GM12891 (cell line): ENCODE data around the gene LUC7L.
"Not testable (repeated sequence)": the region's sequence is repeated elsewhere in the genome, so short reads cannot be mapped to it uniquely, and the experiment has no call there.

ENCODE experiments used
- DNase-seq: peaks from one replicate; pipeline ENCODE4 v3.0.0; 2011; ENCODE audit warnings: low spot score; ENCODE audit not compliant: insufficient read length
- FAIRE-seq: peaks from 2 replicates; lab custom pipeline; 2011; peaks lifted over from hg19 to GRCh38; lab: Jason Lieb, UNC
- PAX5 ChIP-seq: IDR thresholded peaks from 2 replicates; pipeline ENCODE4 v1.6.1; 2011; ENCODE audit warnings: low read length, moderate library complexity, mild to moderate bottlenecking; ENCODE audit not compliant: insufficient read depth, severe bottlenecking
- POLR2A ChIP-seq: IDR thresholded peaks from 2 replicates; pipeline ENCODE4 v1.6.1; 2011; ENCODE audit warnings: low read depth, low read length, control low read depth
- POLR2AphosphoS5 ChIP-seq: IDR thresholded peaks from 2 replicates; pipeline ENCODE4 v1.6.1; 2011; ENCODE audit warnings: low read depth, low read length, control low read depth
- POU2F2 ChIP-seq: IDR thresholded peaks from 2 replicates; pipeline ENCODE4 v1.6.1; 2011; ENCODE audit warnings: low read depth, mild to moderate bottlenecking, control low read depth, low read length, moderate library complexity
- SPI1 ChIP-seq: IDR thresholded peaks from 2 replicates; pipeline ENCODE4 v1.6.1; 2011; ENCODE audit warnings: low read depth, low read length, control low read depth
- TAF1 ChIP-seq: IDR thresholded peaks from 2 replicates; pipeline ENCODE4 v1.6.1; 2011; ENCODE audit warnings: low read depth, low read length, control low read depth

LUC7L gene

GRCh38 chr16:170788-171187 is 58.5 kb downstream of the LUC7L start:
- no peak for FAIRE-seq
- DNase-seq, result no peak
- TF ChIP-seq POU2F2 (no peak), TAF1 (no peak), POLR2A (no peak), POLR2AphosphoS5 (no peak), SPI1 (no peak), PAX5 (no peak)

GRCh38 chr16:170088-170507 is 59.2 kb downstream of the LUC7L start:
- DNase-seq, FAIRE-seq: not testable (repeated sequence)

- DNase-seq (no peak), FAIRE-seq (no peak)
- no peak for TF ChIP-seq TAF1
Observed at GRCh38 chr16:169014-169413, 60.2 kb downstream of the LUC7L start.

DNA sequence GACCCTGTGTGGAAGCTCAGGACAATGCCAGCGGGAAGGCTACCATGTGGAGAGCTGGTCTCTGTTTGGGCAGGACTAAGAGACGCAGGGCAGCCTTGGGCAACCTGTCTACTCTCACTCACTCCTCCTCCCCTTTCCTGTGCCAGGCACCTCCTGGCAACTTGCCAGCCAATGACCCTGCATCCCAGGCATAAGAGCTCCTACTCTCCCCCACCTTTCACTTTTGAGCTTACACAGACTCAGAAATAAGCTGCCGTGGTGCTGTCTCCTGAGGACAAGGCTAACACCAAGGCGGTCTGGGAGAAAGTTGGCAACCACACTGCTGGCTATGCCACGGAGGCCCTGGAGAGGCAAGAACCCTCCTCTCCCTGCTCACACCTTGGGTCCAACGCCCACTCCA is 60.8 kb downstream of the LUC7L start:
- no peak for TF ChIP-seq TAF1
- FAIRE-seq (no peak), DNase-seq (no peak)

- FAIRE-seq, result no peak
- TF ChIP-seq POLR2A (no peak), PAX5 (no peak), SPI1 (no peak), POU2F2 (no peak), POLR2AphosphoS5 (no peak), TAF1 (no peak)
- no peak for DNase-seq
Observed at GRCh38 chr16:167122-167690, 62.0 kb downstream of the LUC7L start.

- FAIRE-seq, result no peak
Observed at GRCh38 chr16:166375-167121, 62.7 kb downstream of the LUC7L start.

DNA sequence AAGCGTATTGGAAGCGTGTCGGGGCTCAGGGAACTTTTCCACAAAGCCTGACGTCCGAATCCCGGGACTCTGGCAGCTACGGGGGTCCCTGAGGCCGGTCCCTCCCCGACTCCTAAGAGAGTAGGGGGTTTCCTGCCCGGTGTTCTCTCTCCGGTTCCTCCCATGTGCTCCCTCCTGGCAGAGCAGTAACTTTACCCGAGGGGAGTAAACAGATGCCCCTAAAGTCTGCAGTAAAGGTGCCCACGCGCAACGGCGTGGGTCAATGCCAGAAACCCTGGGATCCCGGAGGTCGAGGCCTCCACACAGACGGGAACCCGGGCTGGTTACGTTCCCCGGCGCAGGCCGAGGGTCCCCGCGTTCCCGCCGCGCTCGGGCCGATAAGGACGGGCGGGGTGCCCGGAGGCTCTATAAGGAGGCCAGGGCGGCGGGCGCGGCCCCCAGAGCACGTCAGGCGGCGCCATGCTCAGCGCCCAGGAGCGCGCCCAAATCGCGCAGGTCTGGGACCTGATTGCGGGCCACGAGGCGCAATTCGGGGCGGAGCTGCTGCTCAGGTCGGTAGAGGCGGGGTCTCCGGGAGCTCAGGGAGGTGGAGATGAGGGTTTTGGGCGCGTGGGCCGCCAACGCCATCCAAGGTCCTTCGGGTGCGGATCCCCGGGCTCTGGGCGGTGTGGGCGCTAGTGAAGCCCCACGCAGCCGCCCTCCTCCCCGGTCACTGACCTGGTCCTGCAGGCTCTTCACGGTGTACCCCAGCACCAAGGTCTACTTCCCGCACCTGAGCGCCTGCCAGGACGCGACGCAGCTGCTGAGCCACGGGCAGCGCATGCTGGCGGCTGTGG is 63.5 kb downstream of the LUC7L start, which contains the start of gene HBM:
Gene HBM (plus strand): TSS at position 440 of the 836 bp plus-strand sequence. CDS start 20 bp downstream, at position 460.
- no peak for FAIRE-seq
- DNase-seq, result no peak
- TF ChIP-seq POLR2A (no peak), TAF1 (no peak), PAX5 (no peak), SPI1 (no peak), POU2F2 (no peak), POLR2AphosphoS5 (no peak)

More at GRCh38 chr16:166375-167121, 62.7 kb downstream of the LUC7L start:
- peak; percentile 34; the same call in 1 of the 2 replicates for TF ChIP-seq SPI1
- no peak for TF ChIP-seq TAF1
- no peak for DNase-seq

- FAIRE-seq, result no peak
- no peak for DNase-seq
Observed at GRCh38 chr16:164827-165538, 64.3 kb downstream of the LUC7L start.

GRCh38 chr16:164134-164823 is 65.0 kb downstream of the LUC7L start:
- peak; percentile 87 for FAIRE-seq
- DNase-seq, result not testable (repeated sequence)

More at GRCh38 chr16:164827-165538, 64.3 kb downstream of the LUC7L start:
- TF ChIP-seq PAX5 (no peak), TAF1 (no peak), POLR2AphosphoS5 (no peak), SPI1 (no peak), POU2F2 (no peak), POLR2A (no peak)

- not testable (repeated sequence) for DNase-seq, FAIRE-seq
Observed at GRCh38 chr16:163696-164095, 65.6 kb downstream of the LUC7L start.

DNA sequence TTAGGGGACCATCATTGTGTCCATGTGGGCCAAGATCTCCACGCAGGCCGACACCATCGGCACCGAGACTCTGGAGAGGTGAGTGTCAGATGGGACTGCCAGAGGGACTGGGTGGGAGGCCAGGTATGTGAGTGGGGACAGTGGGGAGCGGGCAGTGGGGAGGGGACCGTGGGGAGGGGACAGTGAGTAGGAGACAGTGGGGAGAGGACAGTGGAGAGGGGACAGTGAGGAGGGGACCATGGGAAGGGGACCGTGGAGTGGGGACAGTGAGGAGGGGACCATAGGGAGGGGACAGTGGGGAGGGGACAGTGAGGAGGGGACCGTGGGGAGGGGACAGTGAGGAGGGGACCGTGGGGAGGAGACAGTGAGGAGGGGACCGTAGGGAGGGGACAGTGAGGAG is 66.1 kb downstream of the LUC7L start:
- not testable (repeated sequence) for DNase-seq, FAIRE-seq
